K562 (cell line): ENCODE data around the gene CITED1. TPM values are rescaled to one million over a fixed set of nuclear protein-coding genes. Genes with fewer than 3 reads are reported as not detected.

Experiments
- ATAC-seq: fragments of 200-7000 bp; cut with Tn5 transposase; 3 replicates; pipeline ENCODE4 v1.9.1; 2020; ENCODE audit warnings: moderate library complexity
- BruUV-seq: library from RNA; stranded (reverse); fragments of 400-500 nt; replicated peaks from 2 replicates; lab custom pipeline; 2021; lab: Mats Ljungman, UMichigan
- CTCF ChIA-PET: fragments of 300-600 bp; formaldehyde crosslinking; extraction: SDS; loops from one replicate; lab custom pipeline; 2021; ENCODE audit warnings: low intra/inter-chr PET ratio; lab: Yijun Ruan, JAX
- POLR2A ChIA-PET: fragments of 300-600, 350-650 bp; sonication (Branson Sonifier 250); formaldehyde crosslinking; extraction: SDS; loops from one replicate; lab custom pipeline; 2021; ENCODE audit warnings: antibody characterized with exemption, inconsistent platforms; lab: Yijun Ruan, JAX
- DNase-seq, 4 experiments: peaks; one replicate each; pipeline versions ENCODE4 v3.0.0 to v3.0.0-alpha.2; 2011 to 2018; ENCODE audit warnings: low spot score in 3 of 4, mixed read lengths in 3 of 4; ENCODE audit errors: extremely low read depth in 1 of 4
- FAIRE-seq: peaks from 2 replicates; lab custom pipeline; 2011; peaks lifted over from hg19 to GRCh38; lab: Jason Lieb, UNC
- H2AFZ ChIP-seq: 2 replicates; pipeline ENCODE4 v1.6.0; 2011; ENCODE audit warnings: low read depth, low read length, control low read depth, inconsistent platforms
- H3K27ac ChIP-seq: fragments of 200-600 bp; 3 replicates; pipeline ENCODE4 v1.8.0; 2011; ENCODE audit warnings: low read depth, mild to moderate bottlenecking, control low read depth, inconsistent platforms, low read length, moderate library complexity, mixed read lengths; ENCODE audit errors: extremely low read depth
- H3K27me3 ChIP-seq, 2 experiments: fragments of 300-600 bp in 1 of 2; 2 replicates in 1 of 2; 3 replicates in 1 of 2; pipeline versions ENCODE4 v1.6.0 to v1.8.0; 2011; ENCODE audit warnings: inconsistent platforms in 2 of 2, low read length in 2 of 2, mild to moderate bottlenecking in 1 of 2, mixed read lengths in 1 of 2, moderate library complexity in 1 of 2; ENCODE audit not compliant: control insufficient read depth in 2 of 2, insufficient read depth in 2 of 2
- H3K36me3 ChIP-seq: fragments of 300-600 bp; 3 replicates; pipeline ENCODE4 v1.8.0; 2011; ENCODE audit warnings: mild to moderate bottlenecking, low read length, inconsistent platforms; ENCODE audit not compliant: control insufficient read depth, insufficient read depth
- H3K4me1 ChIP-seq, 2 experiments: fragments of 200-600 bp in 1 of 2; replicated peaks in 1 of 2; 2 replicates in 1 of 2; 3 replicates in 1 of 2; pipeline versions ENCODE4 v1.5.1 to v1.8.0; 2011; ENCODE audit warnings: inconsistent platforms in 2 of 2, low read length in 2 of 2, mild to moderate bottlenecking in 1 of 2, mixed read lengths in 1 of 2, moderate library complexity in 1 of 2; ENCODE audit not compliant: control insufficient read depth in 2 of 2, insufficient read depth in 2 of 2
- H3K4me2 ChIP-seq: 2 replicates; pipeline ENCODE4 v1.6.1; 2011; ENCODE audit warnings: low read length, control low read depth, inconsistent platforms, mixed read lengths; ENCODE audit not compliant: insufficient read depth
- H3K4me3 ChIP-seq: fragments of 200-600 bp; sonication (generic), shearing (Covaris generic); 2 replicates; pipeline ENCODE4 v1.5.1; 2016; ENCODE audit warnings: control low read depth, inconsistent platforms
- H3K79me2 ChIP-seq: fragments of 200-600 bp; 3 replicates; pipeline ENCODE4 v1.8.0; 2011; ENCODE audit warnings: low read length, inconsistent platforms; ENCODE audit not compliant: control insufficient read depth, insufficient read depth
- H3K9ac ChIP-seq, 2 experiments: 2 replicates each; pipeline versions ENCODE4 v1.6.0 to v1.6.1; 2011; ENCODE audit warnings: low read depth in 2 of 2, low read length in 2 of 2, control low read depth in 1 of 2, inconsistent platforms in 1 of 2, mild to moderate bottlenecking in 1 of 2, mixed read lengths in 1 of 2; ENCODE audit not compliant: insufficient read depth in 1 of 2
- H3K9me1 ChIP-seq: one replicate; pipeline ENCODE4 v1.6.0; 2011; ENCODE audit warnings: inconsistent platforms, mild to moderate bottlenecking, low read length, moderate library complexity; ENCODE audit not compliant: control insufficient read depth, insufficient read depth
- H3K9me3 ChIP-seq: replicated peaks from 2 replicates; pipeline ENCODE4 v1.5.1; 2011; ENCODE audit warnings: low read depth, low read length, inconsistent platforms; ENCODE audit not compliant: control insufficient read depth, insufficient read depth
- H4K20me1 ChIP-seq: replicated peaks from 2 replicates; pipeline ENCODE4 v1.6.1; 2011; ENCODE audit warnings: low read length, inconsistent platforms, mixed read lengths; ENCODE audit not compliant: control insufficient read depth, insufficient read depth
- C11orf30 ChIP-seq: fragments of 450-650 bp; IDR thresholded peaks from 2 replicates; pipeline ENCODE4 v1.6.1; 2016; ENCODE audit warnings: low read depth, mild to moderate bottlenecking
- DIDO1 ChIP-seq: fragments of 450-650 bp; IDR thresholded peaks from 2 replicates; pipeline ENCODE4 v1.6.1; 2016; ENCODE audit warnings: low read depth, missing biosample characterization, missing genetic modification characterization
- ELF1 ChIP-seq: fragments of 200-800 bp; sonication (Bioruptor generic); IDR thresholded peaks from 2 replicates; pipeline ENCODE4 v1.6.1; 2016; ENCODE audit warnings: missing genetic modification characterization, missing compliant biosample characterization
- EWSR1 ChIP-seq: fragments of 450-650 bp; IDR thresholded peaks from 2 replicates; pipeline ENCODE4 v1.6.1; 2018; ENCODE audit warnings: borderline replicate concordance, mild to moderate bottlenecking, low read depth, moderate library complexity; ENCODE audit not compliant: partially characterized antibody
- FIP1L1 ChIP-seq: fragments of 200-400 bp; formaldehyde crosslinking; IDR thresholded peaks from 2 replicates; pipeline ENCODE4 v1.6.1; 2018; ENCODE audit warnings: mild to moderate bottlenecking, low read depth, low read length; ENCODE audit not compliant: poor library complexity, severe bottlenecking
- HNRNPUL1 ChIP-seq: fragments of 200-400 bp; formaldehyde crosslinking; IDR thresholded peaks from 2 replicates; pipeline ENCODE4 v1.6.1; 2017; ENCODE audit warnings: low read length
- NR2C2 ChIP-seq, 2 experiments: fragments of 200-800 bp in 1 of 2; sonication (Bioruptor generic) in 1 of 2; sonication (generic) in 1 of 2; formaldehyde crosslinking in 1 of 2; IDR thresholded peaks; 2 replicates each; pipeline versions ENCODE4 v1.6.1 to v1.8.0; 2016 to 2022; ENCODE audit warnings: mild to moderate bottlenecking in 1 of 2, missing compliant biosample characterization in 1 of 2, missing genetic modification characterization in 1 of 2, missing genetic modification reagents in 1 of 2
- PHB ChIP-seq: fragments of 250-450 bp; sonication (Bioruptor Pico); IDR thresholded peaks from 2 replicates; pipeline ENCODE4 v1.5.0; 2021
- RAD51 ChIP-seq: fragments of 450-650 bp; IDR thresholded peaks from 2 replicates; pipeline ENCODE4 v1.7.1; 2016; ENCODE audit warnings: low read depth, mild to moderate bottlenecking, borderline replicate concordance
- RBM25 ChIP-seq: fragments of 200-400 bp; formaldehyde crosslinking; IDR thresholded peaks from 2 replicates; pipeline ENCODE4 v1.6.1; 2018; ENCODE audit warnings: low read length, low read depth, moderate library complexity; ENCODE audit not compliant: severe bottlenecking
- SMARCE1 ChIP-seq: fragments of 450-650 bp; IDR thresholded peaks from 2 replicates; pipeline ENCODE4 v1.7.1; 2016; ENCODE audit warnings: mild to moderate bottlenecking
- TCF7 ChIP-seq: sonication (generic); IDR thresholded peaks from 2 replicates; pipeline ENCODE4 v1.6.1; 2016; ENCODE audit warnings: antibody characterized with exemption, borderline replicate concordance
- TOE1 ChIP-seq, 2 experiments: fragments of 450-650 bp in 1 of 2; sonication (generic) in 1 of 2; formaldehyde crosslinking in 1 of 2; IDR thresholded peaks; 2 replicates each; pipeline versions ENCODE4 v1.7.1 to v1.8.0; 2016 to 2022; ENCODE audit warnings: borderline replicate concordance in 2 of 2, mild to moderate bottlenecking in 2 of 2, antibody characterized with exemption in 1 of 2, inconsistent platforms in 1 of 2, low read depth in 1 of 2, missing genetic modification reagents in 1 of 2, moderate library complexity in 1 of 2
- ZC3H11A ChIP-seq: IDR thresholded peaks from 2 replicates; pipeline ENCODE4 v1.6.1; 2012; ENCODE audit warnings: low read depth, low read length, improper control_type of control experiment
- ZNF280A ChIP-seq: fragments of 450-650 bp; IDR thresholded peaks from 2 replicates; pipeline ENCODE4 v1.6.1; 2018; ENCODE audit warnings: mild to moderate bottlenecking, low read depth; ENCODE audit not compliant: partially characterized antibody
- ZSCAN29 ChIP-seq: fragments of 450-650 bp; IDR thresholded peaks from 2 replicates; pipeline ENCODE4 v1.6.1; 2017
- in situ Hi-C: fragments of 300-500 bp; cut with MboI; formaldehyde crosslinking; loops from 4 replicates; pipeline ENCODE4 v1.15.0; 2018; ENCODE audit warnings: inconsistent platforms, mixed read lengths
- intact Hi-C: fragments of 100-400 bp; cut with micrococcal nuclease; formaldehyde crosslinking; loops from 2 replicates; pipeline ENCODE4 v1.14.2; 2022
- polyA plus RNA-seq, 8 experiments: library from polyadenylated mRNA; depleted of rRNA in 4 of 8; stranded (reverse) in 5 of 8; unstranded in 3 of 8; fragments of >200 nt; fragmentation: Nextera tagmentation in 2 of 8; fragmentation: Illumina TruSeq in 1 of 8; extraction: Ambion mirVana in 2 of 8; extraction: Trizol in 1 of 8; gene quantifications; 2 replicates each; pipeline versions ENCODE4 v1.2.1 to v1.2.3, GENCODE V29; 2011 to 2014; ENCODE audit warnings: inconsistent platforms in 1 of 8, missing spikeins in 1 of 8
- total RNA-seq, 7 experiments: library from RNA; depleted of rRNA in 6 of 7; stranded (reverse); fragments of >200 nt in 6 of 7; fragmentation: Illumina TruSeq in 2 of 7; extraction: Trizol in 2 of 7; gene quantifications; 2 replicates each; pipeline versions ENCODE4 v1.2.1 to v1.2.3, GENCODE V29; 2011 to 2021; ENCODE audit warnings: low replicate concordance in 1 of 7
- TF ChIP-seq, protein P1 (sequence below): sonication (generic); formaldehyde crosslinking; IDR thresholded peaks from 2 replicates; pipeline ENCODE4 v1.8.0; 2022; ENCODE audit warnings: mild to moderate bottlenecking, low read depth, missing genetic modification reagents
- TF ChIP-seq, protein P2 (sequence below): fragments of 450-650 bp; formaldehyde crosslinking; IDR thresholded peaks from 2 replicates; pipeline ENCODE4 v1.4.0; 2020; ENCODE audit warnings: mild to moderate bottlenecking
- TF ChIP-seq, protein P3 (sequence below): fragments of 250-450 bp; sonication (Bioruptor Pico); IDR thresholded peaks from 2 replicates; pipeline ENCODE4 v1.5.0; 2021

Gene CITED1
- total and polyA plus RNA-seq, 9 of the 15 experiments (the other 6 are each of a cell fraction or from before 2014, with no cell fraction given) = 0.56 to 5.8 (median 4.2) TPM

DNA sequence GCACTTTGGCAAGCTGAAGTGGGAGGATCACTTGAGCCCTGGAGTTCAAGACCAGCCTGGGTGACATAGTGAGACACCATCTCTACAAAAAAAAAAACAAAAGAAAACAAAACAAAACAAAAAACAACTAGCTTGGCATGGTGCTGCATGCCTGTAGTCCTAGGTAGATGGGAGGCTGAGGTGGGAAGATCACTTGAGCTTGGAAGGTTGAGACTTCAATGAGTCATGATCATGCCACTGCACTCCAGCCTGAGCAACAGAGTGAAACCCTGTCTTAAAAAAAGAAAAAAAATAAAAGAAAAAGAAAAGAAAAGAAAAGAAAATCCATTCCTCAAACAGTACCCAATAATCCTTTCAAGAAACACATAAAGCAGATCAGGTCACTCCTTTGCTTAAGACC, 52.0 kb downstream of the CITED1 start:
- no peaks in the 10 kb centered on the region for H3K79me2 ChIP-seq
- no TSS peak for BruUV-seq
- H3K4me2 ChIP-seq = no peak overlapping the region

More for the DNA sequence above, 52.0 kb downstream of the CITED1 start:
- peaks cover 0 to 5% of the 10 kb centered on the region in 2 experiments; a peak in 1 of 5 replicates for H3K27me3 ChIP-seq
- intact Hi-C loops = no loop called here
- DNase-seq = no peak
- no peak for FAIRE-seq
- TF ChIP-seq ELF1 (tag) (no peak), DIDO1 (tag) (no peak), NR2C2 (CRISPR knock-in tag; IDR thresholded peaks at IDR 0.05) (no peak), NR2C2 (tag; IDR thresholded peaks at IDR 0.05) (no peak), TCF7 (no peak), FIP1L1 (no peak), ZSCAN29 (no peak), ZNF280A (no peak), HNRNPUL1 (no peak), RAD51 (no peak), C11orf30 (no peak), RBM25 (no peak), SMARCE1 (no peak), EWSR1 (no peak), PHB (CRISPR knock-in tag) (no peak), TOE1 (IDR thresholded peaks at IDR 0.05; ENCODE audit: borderline replicate concordance) (no peak), TOE1 (CRISPR knock-in tag; IDR thresholded peaks at IDR 0.05; ENCODE audit: borderline replicate concordance, low read depth) (no peak), ZC3H11A (no peak)
- TF ChIP-seq, protein P1, sequence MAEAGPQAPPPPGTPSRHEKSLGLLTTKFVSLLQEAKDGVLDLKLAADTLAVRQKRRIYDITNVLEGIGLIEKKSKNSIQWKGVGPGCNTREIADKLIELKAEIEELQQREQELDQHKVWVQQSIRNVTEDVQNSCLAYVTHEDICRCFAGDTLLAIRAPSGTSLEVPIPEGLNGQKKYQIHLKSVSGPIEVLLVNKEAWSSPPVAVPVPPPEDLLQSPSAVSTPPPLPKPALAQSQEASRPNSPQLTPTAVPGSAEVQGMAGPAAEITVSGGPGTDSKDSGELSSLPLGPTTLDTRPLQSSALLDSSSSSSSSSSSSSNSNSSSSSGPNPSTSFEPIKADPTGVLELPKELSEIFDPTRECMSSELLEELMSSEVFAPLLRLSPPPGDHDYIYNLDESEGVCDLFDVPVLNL (CRISPR knock-in tag) = no peak
- TF ChIP-seq, protein P2, sequence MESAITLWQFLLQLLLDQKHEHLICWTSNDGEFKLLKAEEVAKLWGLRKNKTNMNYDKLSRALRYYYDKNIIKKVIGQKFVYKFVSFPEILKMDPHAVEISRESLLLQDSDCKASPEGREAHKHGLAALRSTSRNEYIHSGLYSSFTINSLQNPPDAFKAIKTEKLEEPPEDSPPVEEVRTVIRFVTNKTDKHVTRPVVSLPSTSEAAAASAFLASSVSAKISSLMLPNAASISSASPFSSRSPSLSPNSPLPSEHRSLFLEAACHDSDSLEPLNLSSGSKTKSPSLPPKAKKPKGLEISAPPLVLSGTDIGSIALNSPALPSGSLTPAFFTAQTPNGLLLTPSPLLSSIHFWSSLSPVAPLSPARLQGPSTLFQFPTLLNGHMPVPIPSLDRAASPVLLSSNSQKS (CRISPR knock-in tag) = no peak
- TF ChIP-seq, protein P3, sequence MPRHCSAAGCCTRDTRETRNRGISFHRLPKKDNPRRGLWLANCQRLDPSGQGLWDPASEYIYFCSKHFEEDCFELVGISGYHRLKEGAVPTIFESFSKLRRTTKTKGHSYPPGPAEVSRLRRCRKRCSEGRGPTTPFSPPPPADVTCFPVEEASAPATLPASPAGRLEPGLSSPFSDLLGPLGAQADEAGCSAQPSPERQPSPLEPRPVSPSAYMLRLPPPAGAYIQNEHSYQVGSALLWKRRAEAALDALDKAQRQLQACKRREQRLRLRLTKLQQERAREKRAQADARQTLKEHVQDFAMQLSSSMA = no peak
- ChIA-PET CTCF (no interaction called here), POLR2A (interaction anchor here (0.9 to 1.7 kb wide), 2 partner anchors 10 to 23 kb away, joined by 3 to 6 read pairs; partner anchors contain the start of gene RPS4X)
- ATAC-seq = no peak
- no peak overlapping the region for H3K9ac ChIP-seq
- H3K9me1 ChIP-seq = no peaks in the 10 kb centered on the region
- H3K9me3 ChIP-seq = no peaks in the 10 kb centered on the region
- H3K27ac ChIP-seq = no peak overlapping the region
- H3K4me1 ChIP-seq = no peaks in the 10 kb centered on the region; a peak in 2 of 5 replicates
- no peaks in the 10 kb centered on the region for H3K36me3 ChIP-seq
- no peak overlapping the region for H3K4me3 ChIP-seq
- in situ Hi-C loops = no loop called here
- H4K20me1 ChIP-seq = no peaks in the 10 kb centered on the region
- no peak overlapping the region for H2AFZ ChIP-seq
